WTC11 (cell line): Measurements from ENCODE around the gene NUDT14. TPM values are rescaled to one million over a fixed set of nuclear protein-coding genes. Genes with fewer than 3 reads are reported as not detected.

Source experiments
- ATAC-seq: fragments of 200-7000 bp; cut with Tn5 transposase; 2 replicates; pipeline ENCODE4 v1.10.0; 2021; ENCODE audit warnings: mild to moderate bottlenecking, moderate library complexity
- CTCF ChIA-PET: fragments of 300-600 bp; sonication (Branson Sonifier 250); formaldehyde crosslinking; loops from one replicate; lab custom pipeline; 2021; ENCODE audit warnings: antibody characterized with exemption; lab: Charles Lee
- POLR2A ChIA-PET: fragments of 350-600 bp; sonication (Branson Sonifier 250); formaldehyde crosslinking; loops from one replicate; lab custom pipeline; 2021; ENCODE audit warnings: antibody characterized with exemption; lab: Charles Lee
- DNase-seq: peaks from one replicate; pipeline ENCODE4 v3.0.0; 2021; ENCODE audit warnings: low spot score
- H3K27ac Mint-ChIP-seq: 2 replicates; pipeline ENCODE4 v1.8.0; 2021; ENCODE audit warnings: mixed read lengths
- H3K27me3 Mint-ChIP-seq: 2 replicates; pipeline ENCODE4 v1.8.0; 2021; ENCODE audit warnings: low read depth, mild to moderate bottlenecking, moderate library complexity, mixed read lengths
- H3K36me3 Mint-ChIP-seq: 2 replicates; pipeline ENCODE4 v1.8.0; 2021; ENCODE audit warnings: mixed read lengths
- H3K4me1 Mint-ChIP-seq: 2 replicates; pipeline ENCODE4 v1.8.0; 2022; ENCODE audit warnings: mixed read lengths
- H3K4me3 Mint-ChIP-seq: 2 replicates; pipeline ENCODE4 v1.8.0; 2021; ENCODE audit warnings: mild to moderate bottlenecking, moderate library complexity, mixed read lengths
- H3K9me3 Mint-ChIP-seq: 2 replicates; pipeline ENCODE4 v1.8.0; 2021; ENCODE audit warnings: mixed read lengths
- ESRRA ChIP-seq: sonication (generic); formaldehyde crosslinking; IDR thresholded peaks from 2 replicates; pipeline ENCODE4 v1.8.1; 2022; ENCODE audit warnings: mild to moderate bottlenecking, missing genetic modification reagents, borderline replicate concordance
- FOXK1 ChIP-seq: sonication (generic); formaldehyde crosslinking; IDR thresholded peaks from 2 replicates; pipeline ENCODE4 v1.8.0; 2022; ENCODE audit warnings: mild to moderate bottlenecking, moderate library complexity, missing genetic modification reagents
- MYBL2 ChIP-seq: sonication (generic); formaldehyde crosslinking; IDR thresholded peaks from 2 replicates; pipeline ENCODE4 v1.8.1; 2023; ENCODE audit warnings: mild to moderate bottlenecking, moderate library complexity, missing genetic modification reagents
- SMAD3 ChIP-seq: sonication (generic); formaldehyde crosslinking; IDR thresholded peaks from 2 replicates; pipeline ENCODE4 v1.8.0; 2022; ENCODE audit warnings: missing genetic modification reagents, mild to moderate bottlenecking, borderline replicate concordance
- TEAD1 ChIP-seq: sonication (generic); formaldehyde crosslinking; IDR thresholded peaks from 2 replicates; pipeline ENCODE4 v1.8.0; 2022; ENCODE audit warnings: mild to moderate bottlenecking, missing genetic modification reagents
- ZNF138 ChIP-seq: sonication (generic); formaldehyde crosslinking; conservative IDR thresholded peaks from 2 replicates; pipeline ENCODE4 v1.8.1; 2022; ENCODE audit warnings: mild to moderate bottlenecking, moderate library complexity, missing genetic modification reagents
- total RNA-seq: library from RNA; stranded (reverse); gene quantifications from 3 replicates; pipeline ENCODE4 v1.2.3, GENCODE V29; 2021
- TF ChIP-seq, protein P1 (sequence below): fragments of 250-450 bp; sonication (Bioruptor Pico); IDR thresholded peaks from 2 replicates; pipeline ENCODE4 v1.9.0; 2021; ENCODE audit warnings: mild to moderate bottlenecking
- TF ChIP-seq, protein P2 (sequence below): fragments of 200-600 bp; IDR thresholded peaks from 2 replicates; pipeline ENCODE4 v1.8.0; 2022; ENCODE audit warnings: antibody characterized with exemption
- TF ChIP-seq, protein P3 (sequence below): sonication (generic); formaldehyde crosslinking; IDR thresholded peaks from 2 replicates; pipeline ENCODE4 v1.8.0; 2022; ENCODE audit warnings: mild to moderate bottlenecking, missing genetic modification reagents
- TF ChIP-seq, protein P4 (sequence below): sonication (generic); formaldehyde crosslinking; IDR thresholded peaks from 2 replicates; pipeline ENCODE4 v1.8.1; 2023; ENCODE audit warnings: mild to moderate bottlenecking, missing genetic modification reagents
- TF ChIP-seq, protein P5 (sequence below): sonication (generic); formaldehyde crosslinking; IDR thresholded peaks from 2 replicates; pipeline ENCODE4 v1.8.1; 2023; ENCODE audit warnings: mild to moderate bottlenecking, missing genetic modification reagents, moderate library complexity
- TF ChIP-seq, protein P6 (sequence below): sonication (generic); formaldehyde crosslinking; IDR thresholded peaks from 2 replicates; pipeline ENCODE4 v1.8.0; 2022; ENCODE audit warnings: mild to moderate bottlenecking, missing genetic modification reagents
- TF ChIP-seq, protein P7 (sequence below): fragments of 250-450 bp; sonication (Bioruptor Pico); IDR thresholded peaks from 2 replicates; pipeline ENCODE4 v1.8.0; 2021; ENCODE audit warnings: mild to moderate bottlenecking

Gene NUDT14
- total RNA-seq, 1 experiment from 2014 or later = 35.4 TPM

DNA sequence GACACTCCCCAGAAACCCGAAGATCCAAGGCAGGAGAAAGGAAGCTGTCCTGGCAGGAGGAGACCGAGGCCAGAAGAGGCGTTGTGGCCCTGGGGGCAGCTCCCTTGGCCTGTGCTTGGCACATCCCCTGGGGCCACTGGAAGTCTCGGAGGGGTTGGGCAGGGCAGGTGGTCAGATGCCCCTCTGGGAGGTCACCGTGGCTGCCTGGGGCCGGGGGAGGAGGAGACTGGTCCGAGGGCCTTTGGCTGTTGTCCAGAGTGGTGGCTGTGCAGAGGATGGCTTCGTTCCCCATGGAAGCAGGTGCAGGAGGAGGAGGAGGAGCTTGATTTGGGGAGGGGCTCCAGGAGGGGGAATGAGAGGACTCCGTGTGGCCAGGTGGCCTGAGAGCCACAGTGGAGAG lies 3.3 kb upstream of the NUDT14 start:
- H3K27ac Mint-ChIP-seq = no peak overlapping the region
- H3K4me3 Mint-ChIP-seq = no peak overlapping the region
- H3K9me3 Mint-ChIP-seq = peaks cover 12% of the 10 kb centered on the region
- CTCF ChIA-PET = interaction anchor here (1.0 to 8.3 kb wide), 8 partner anchors 11 to 186 kb away, joined by 3 to 107 read pairs (median 4); partner anchors contain the start of gene JAG2
- TF ChIP-seq, protein P1, sequence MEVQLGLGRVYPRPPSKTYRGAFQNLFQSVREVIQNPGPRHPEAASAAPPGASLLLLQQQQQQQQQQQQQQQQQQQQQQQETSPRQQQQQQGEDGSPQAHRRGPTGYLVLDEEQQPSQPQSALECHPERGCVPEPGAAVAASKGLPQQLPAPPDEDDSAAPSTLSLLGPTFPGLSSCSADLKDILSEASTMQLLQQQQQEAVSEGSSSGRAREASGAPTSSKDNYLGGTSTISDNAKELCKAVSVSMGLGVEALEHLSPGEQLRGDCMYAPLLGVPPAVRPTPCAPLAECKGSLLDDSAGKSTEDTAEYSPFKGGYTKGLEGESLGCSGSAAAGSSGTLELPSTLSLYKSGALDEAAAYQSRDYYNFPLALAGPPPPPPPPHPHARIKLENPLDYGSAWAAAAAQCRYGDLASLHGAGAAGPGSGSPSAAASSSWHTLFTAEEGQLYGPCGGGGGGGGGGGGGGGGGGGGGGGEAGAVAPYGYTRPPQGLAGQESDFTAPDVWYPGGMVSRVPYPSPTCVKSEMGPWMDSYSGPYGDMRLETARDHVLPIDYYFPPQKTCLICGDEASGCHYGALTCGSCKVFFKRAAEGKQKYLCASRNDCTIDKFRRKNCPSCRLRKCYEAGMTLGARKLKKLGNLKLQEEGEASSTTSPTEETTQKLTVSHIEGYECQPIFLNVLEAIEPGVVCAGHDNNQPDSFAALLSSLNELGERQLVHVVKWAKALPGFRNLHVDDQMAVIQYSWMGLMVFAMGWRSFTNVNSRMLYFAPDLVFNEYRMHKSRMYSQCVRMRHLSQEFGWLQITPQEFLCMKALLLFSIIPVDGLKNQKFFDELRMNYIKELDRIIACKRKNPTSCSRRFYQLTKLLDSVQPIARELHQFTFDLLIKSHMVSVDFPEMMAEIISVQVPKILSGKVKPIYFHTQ (CRISPR knock-in tag) = no peak
- TF ChIP-seq, protein P2, sequence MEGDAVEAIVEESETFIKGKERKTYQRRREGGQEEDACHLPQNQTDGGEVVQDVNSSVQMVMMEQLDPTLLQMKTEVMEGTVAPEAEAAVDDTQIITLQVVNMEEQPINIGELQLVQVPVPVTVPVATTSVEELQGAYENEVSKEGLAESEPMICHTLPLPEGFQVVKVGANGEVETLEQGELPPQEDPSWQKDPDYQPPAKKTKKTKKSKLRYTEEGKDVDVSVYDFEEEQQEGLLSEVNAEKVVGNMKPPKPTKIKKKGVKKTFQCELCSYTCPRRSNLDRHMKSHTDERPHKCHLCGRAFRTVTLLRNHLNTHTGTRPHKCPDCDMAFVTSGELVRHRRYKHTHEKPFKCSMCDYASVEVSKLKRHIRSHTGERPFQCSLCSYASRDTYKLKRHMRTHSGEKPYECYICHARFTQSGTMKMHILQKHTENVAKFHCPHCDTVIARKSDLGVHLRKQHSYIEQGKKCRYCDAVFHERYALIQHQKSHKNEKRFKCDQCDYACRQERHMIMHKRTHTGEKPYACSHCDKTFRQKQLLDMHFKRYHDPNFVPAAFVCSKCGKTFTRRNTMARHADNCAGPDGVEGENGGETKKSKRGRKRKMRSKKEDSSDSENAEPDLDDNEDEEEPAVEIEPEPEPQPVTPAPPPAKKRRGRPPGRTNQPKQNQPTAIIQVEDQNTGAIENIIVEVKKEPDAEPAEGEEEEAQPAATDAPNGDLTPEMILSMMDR = no peak
- TF ChIP-seq, protein P3, sequence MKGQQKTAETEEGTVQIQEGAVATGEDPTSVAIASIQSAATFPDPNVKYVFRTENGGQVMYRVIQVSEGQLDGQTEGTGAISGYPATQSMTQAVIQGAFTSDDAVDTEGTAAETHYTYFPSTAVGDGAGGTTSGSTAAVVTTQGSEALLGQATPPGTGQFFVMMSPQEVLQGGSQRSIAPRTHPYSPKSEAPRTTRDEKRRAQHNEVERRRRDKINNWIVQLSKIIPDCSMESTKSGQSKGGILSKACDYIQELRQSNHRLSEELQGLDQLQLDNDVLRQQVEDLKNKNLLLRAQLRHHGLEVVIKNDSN (CRISPR knock-in tag) = no peak
- TF ChIP-seq, protein P4, sequence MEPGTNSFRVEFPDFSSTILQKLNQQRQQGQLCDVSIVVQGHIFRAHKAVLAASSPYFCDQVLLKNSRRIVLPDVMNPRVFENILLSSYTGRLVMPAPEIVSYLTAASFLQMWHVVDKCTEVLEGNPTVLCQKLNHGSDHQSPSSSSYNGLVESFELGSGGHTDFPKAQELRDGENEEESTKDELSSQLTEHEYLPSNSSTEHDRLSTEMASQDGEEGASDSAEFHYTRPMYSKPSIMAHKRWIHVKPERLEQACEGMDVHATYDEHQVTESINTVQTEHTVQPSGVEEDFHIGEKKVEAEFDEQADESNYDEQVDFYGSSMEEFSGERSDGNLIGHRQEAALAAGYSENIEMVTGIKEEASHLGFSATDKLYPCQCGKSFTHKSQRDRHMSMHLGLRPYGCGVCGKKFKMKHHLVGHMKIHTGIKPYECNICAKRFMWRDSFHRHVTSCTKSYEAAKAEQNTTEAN (CRISPR knock-in tag) = no peak
- TF ChIP-seq FOXK1 (CRISPR knock-in tag) = no peak
- no peak for TF ChIP-seq ESRRA (CRISPR knock-in tag)
- TF ChIP-seq ZNF138 (CRISPR knock-in tag) = no peak
- DNase-seq (no peak), ATAC-seq (no peak)
- no peaks in the 10 kb centered on the region for H3K36me3 Mint-ChIP-seq
- peaks cover 13% of the 10 kb centered on the region for H3K4me1 Mint-ChIP-seq
- POLR2A ChIA-PET = interaction anchor here (0.9 kb wide), 1 partner anchor 97 kb away, joined by 4 read pairs; no protein-coding TSS in a partner anchor
- H3K27me3 Mint-ChIP-seq = peaks cover 30% of the 10 kb centered on the region

DNA sequence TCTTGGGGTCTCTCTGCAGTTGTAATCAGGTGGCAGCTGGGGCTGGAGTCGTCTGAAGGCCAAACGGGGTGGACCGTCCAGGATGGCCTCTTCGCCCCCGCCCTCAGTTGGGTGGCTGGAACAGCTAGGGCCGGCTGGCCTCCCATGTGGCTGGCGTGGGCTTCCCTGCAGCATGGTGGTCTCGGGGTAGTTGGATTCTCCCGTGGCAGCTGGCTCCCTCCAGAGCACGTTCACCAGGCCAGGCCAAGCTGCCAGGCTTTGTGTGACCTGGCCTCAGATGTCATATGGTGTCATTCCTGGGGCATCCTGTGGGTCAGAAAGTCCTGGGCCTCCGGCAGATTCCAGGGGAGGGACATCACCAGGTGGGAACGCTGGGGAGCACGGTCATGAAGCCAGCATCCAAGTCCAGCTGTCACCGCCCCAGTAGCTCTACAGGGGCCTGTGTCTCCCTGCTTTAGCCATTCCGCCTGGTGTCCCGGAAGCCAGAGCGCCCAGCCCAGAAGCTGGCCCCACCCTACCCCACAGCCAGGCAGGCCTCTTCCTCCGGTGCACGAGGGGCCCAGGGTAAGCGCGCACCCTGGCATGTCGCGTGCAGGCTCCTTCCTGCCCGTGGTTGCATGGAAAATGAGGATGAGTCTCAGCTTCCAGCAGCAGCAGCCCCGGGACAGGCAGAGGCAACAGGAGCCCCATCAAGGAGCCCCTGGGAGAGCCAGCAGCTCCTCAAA lies 1.3 kb upstream of the NUDT14 start:
- POLR2A ChIA-PET = interaction anchor here (0.9 to 1.3 kb wide), 2 partner anchors 96 to 119 kb away, joined by 3 to 4 read pairs; no protein-coding TSS in a partner anchor
- DNase-seq (no peak), ATAC-seq (no peak)
- peaks cover 3% of the 10 kb centered on the region; the same call in 1 of the 2 replicates for H3K4me1 Mint-ChIP-seq
- peak overlapping the region; percentile 49 for H3K4me3 Mint-ChIP-seq
- TF ChIP-seq, protein P5, sequence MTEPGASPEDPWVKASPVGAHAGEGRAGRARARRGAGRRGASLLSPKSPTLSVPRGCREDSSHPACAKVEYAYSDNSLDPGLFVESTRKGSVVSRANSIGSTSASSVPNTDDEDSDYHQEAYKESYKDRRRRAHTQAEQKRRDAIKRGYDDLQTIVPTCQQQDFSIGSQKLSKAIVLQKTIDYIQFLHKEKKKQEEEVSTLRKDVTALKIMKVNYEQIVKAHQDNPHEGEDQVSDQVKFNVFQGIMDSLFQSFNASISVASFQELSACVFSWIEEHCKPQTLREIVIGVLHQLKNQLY (CRISPR knock-in tag) = no peak
- TF ChIP-seq, protein P6, sequence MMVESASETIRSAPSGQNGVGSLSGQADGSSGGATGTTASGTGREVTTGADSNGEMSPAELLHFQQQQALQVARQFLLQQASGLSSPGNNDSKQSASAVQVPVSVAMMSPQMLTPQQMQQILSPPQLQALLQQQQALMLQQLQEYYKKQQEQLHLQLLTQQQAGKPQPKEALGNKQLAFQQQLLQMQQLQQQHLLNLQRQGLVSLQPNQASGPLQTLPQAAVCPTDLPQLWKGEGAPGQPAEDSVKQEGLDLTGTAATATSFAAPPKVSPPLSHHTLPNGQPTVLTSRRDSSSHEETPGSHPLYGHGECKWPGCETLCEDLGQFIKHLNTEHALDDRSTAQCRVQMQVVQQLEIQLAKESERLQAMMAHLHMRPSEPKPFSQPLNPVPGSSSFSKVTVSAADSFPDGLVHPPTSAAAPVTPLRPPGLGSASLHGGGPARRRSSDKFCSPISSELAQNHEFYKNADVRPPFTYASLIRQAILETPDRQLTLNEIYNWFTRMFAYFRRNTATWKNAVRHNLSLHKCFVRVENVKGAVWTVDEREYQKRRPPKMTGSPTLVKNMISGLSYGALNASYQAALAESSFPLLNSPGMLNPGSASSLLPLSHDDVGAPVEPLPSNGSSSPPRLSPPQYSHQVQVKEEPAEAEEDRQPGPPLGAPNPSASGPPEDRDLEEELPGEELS = no peak
- TF ChIP-seq TEAD1 (CRISPR knock-in tag) (no peak), MYBL2 (CRISPR knock-in tag) (no peak), SMAD3 (CRISPR knock-in tag) (no peak)
- TF ChIP-seq, protein P7, sequence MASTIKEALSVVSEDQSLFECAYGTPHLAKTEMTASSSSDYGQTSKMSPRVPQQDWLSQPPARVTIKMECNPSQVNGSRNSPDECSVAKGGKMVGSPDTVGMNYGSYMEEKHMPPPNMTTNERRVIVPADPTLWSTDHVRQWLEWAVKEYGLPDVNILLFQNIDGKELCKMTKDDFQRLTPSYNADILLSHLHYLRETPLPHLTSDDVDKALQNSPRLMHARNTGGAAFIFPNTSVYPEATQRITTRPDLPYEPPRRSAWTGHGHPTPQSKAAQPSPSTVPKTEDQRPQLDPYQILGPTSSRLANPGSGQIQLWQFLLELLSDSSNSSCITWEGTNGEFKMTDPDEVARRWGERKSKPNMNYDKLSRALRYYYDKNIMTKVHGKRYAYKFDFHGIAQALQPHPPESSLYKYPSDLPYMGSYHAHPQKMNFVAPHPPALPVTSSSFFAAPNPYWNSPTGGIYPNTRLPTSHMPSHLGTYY (CRISPR knock-in tag) = no peak
- H3K27me3 Mint-ChIP-seq = peaks cover 24% of the 10 kb centered on the region
- H3K36me3 Mint-ChIP-seq = no peaks in the 10 kb centered on the region
- CTCF ChIA-PET = interaction anchor here (0.6 to 8.3 kb wide), 9 partner anchors 12 to 309 kb away, joined by 3 to 107 read pairs (median 11); partner anchors contain the start of gene JAG2
- H3K27ac Mint-ChIP-seq = no peak overlapping the region
- H3K9me3 Mint-ChIP-seq = no peaks in the 10 kb centered on the region
